Brain microvascular endothelial cell (primary cell): ENCODE results near the gene CISD3.
A peak's percentile ranks its signal among the peaks of the same experiment; 100 is the strongest.

Experiments
- DNase-seq: peaks from one replicate; pipeline ENCODE4 v3.0.0-alpha.2; 2020
- H3K27ac ChIP-seq: fragments of 250-450 bp; sonication (Bioruptor Pico); 2 replicates; pipeline ENCODE4 v1.5.1; 2020; ENCODE audit warnings: mild to moderate bottlenecking, moderate library complexity
- H3K27me3 ChIP-seq: fragments of 250-450 bp; sonication (Bioruptor Pico); replicated peaks from 2 replicates; pipeline ENCODE4 v1.5.1; 2020; ENCODE audit warnings: mild to moderate bottlenecking
- H3K36me3 ChIP-seq: fragments of 250-450 bp; sonication (Bioruptor Pico); replicated peaks from 2 replicates; pipeline ENCODE4 v1.5.1; 2020; ENCODE audit warnings: mild to moderate bottlenecking
- H3K4me3 ChIP-seq: 2 replicates; pipeline ENCODE4 v1.5.1; 2011; ENCODE audit warnings: low read depth, mild to moderate bottlenecking, control low read depth, low read length, moderate library complexity
- in situ Hi-C: cut with HindIII; loops from 2 replicates; pipeline ENCODE4 v1.10.0; 2017; ENCODE audit warnings: low sequenced_read_pairs, low pct_ligation_motif_present
- TF ChIP-seq, protein P1 (sequence below): IDR thresholded peaks from 2 replicates; pipeline ENCODE4 v1.5.1; 2011; ENCODE audit warnings: low read depth, mild to moderate bottlenecking, moderate library complexity, low read length, control low read depth, inconsistent platforms; ENCODE audit errors: missing control alignments

The CISD3 gene

DNA sequence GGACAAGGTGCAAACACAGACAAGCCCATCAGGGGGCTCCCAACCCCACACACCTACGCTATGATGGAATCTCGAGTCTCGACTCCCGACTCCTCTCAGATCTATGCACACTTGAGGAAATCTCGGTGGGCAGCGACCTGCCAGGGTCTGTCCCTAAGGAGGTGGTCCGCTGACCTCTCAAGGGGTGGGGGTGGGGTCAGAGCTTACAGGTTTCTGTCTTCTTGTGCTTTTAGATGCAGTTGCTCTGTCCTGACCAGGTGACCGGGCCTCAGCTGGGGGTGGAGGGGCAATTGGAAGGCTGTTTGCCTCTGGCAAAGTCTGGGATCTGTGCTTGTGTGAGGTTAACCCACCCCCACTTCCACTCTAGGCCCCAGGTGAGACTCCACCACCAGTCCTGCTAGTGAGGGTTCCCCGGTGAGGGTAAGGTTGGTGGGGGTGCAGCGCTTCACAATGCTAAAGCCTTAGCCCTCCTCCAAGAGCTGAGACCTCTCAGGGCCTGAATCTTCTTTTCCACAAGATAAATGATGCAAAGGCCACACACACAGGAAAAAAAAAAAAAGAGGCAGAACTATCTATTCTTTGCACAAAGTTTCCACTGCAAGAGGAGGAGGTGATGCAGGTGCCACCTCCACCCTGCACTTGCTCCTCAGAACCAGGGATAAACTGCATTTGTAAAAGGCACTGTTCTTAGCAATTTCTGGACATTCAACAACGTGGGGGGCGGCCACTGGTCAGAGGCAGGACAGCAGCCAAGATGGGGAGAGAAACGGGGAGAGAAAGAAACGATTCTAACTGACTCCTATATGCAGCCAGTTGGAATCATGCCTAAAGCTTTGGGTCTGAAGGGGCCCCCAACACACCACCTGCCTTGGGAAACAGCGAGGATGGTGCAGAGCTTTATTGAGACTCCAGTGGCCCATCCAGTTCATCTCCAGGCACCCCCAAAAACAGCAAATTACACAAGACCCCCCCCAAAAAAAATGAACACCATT, 4.1 kb downstream of the CISD3 start:
- in situ Hi-C loops = no loop called here
- Histone ChIP-seq H3K36me3 (peaks cover 43% of the 10 kb centered on the region), H3K4me3 (no peak overlapping the region), H3K27ac (no peak overlapping the region), H3K27me3 (no peaks in the 10 kb centered on the region)
- DNase-seq = no peak
- TF ChIP-seq, protein P1, sequence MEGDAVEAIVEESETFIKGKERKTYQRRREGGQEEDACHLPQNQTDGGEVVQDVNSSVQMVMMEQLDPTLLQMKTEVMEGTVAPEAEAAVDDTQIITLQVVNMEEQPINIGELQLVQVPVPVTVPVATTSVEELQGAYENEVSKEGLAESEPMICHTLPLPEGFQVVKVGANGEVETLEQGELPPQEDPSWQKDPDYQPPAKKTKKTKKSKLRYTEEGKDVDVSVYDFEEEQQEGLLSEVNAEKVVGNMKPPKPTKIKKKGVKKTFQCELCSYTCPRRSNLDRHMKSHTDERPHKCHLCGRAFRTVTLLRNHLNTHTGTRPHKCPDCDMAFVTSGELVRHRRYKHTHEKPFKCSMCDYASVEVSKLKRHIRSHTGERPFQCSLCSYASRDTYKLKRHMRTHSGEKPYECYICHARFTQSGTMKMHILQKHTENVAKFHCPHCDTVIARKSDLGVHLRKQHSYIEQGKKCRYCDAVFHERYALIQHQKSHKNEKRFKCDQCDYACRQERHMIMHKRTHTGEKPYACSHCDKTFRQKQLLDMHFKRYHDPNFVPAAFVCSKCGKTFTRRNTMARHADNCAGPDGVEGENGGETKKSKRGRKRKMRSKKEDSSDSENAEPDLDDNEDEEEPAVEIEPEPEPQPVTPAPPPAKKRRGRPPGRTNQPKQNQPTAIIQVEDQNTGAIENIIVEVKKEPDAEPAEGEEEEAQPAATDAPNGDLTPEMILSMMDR = peak; percentile 50

GRCh38 chr17:38735161-38735997, 5.2 kb downstream of the CISD3 start:
- no peak for DNase-seq
- in situ Hi-C loops = no loop called here
- H3K36me3 ChIP-seq = peaks cover 50% of the 10 kb centered on the region

DNA sequence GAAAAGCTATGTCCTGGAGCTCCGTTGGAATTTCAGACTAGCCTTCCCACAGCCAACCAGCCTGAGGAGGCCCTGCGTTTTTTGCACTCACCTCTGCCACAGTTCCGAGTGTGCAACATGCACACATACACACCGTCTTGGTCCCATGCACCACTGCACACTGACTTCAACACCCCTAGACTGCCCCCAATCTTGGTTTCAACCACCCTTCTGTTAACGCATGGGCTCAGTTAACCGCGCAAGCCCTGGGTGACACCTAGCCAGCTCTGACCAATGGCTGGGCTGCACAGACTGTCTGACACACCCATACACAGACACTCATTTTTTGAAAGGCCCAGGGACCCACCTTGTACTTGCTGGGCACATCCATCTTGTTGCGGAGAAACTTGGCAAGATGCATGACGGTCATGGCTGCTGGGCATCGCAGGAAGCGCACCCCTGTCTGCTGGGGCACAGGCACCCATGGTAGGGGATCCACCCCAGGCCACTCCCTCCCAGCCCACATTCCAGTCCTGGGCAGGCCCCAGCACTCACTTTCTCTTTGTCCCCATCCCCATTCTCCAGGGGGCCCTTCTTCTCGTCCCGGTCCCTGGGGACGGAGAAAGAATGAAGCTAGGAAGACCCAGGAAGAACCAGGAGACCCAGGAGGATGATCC, 8.0 kb downstream of the CISD3 start:
- Histone ChIP-seq H3K27ac (no peak overlapping the region), H3K4me3 (no peak overlapping the region), H3K27me3 (no peaks in the 10 kb centered on the region), H3K36me3 (peaks cover 50% of the 10 kb centered on the region)
- in situ Hi-C loops = no loop called here
- TF ChIP-seq, protein P1 = no peak
- DNase-seq = no peak

More at GRCh38 chr17:38735161-38735997, 5.2 kb downstream of the CISD3 start:
- Histone ChIP-seq H3K27ac (no peak overlapping the region), H3K27me3 (no peaks in the 10 kb centered on the region), H3K4me3 (no peak overlapping the region)
- TF ChIP-seq, protein P1 = peak; percentile 96

DNA sequence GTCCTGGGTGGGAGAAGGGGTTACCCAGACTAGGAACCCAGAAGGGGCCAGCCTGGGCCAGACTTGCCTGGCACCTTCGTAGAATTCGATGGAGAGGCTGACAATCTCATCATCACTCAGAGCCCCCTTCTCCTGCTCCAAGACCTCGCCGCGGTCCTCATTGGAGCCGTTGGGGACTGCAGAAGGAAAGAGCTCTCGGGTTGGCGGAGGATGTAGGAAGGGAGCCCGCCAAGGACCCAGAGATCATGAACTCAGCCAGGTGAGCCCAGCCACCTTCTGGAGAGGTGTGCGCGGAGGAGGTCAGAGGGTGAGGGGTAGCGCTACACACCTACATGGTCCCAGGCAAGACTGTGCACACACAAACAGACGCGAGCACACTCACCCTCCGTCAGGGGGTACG, 8.5 kb downstream of the CISD3 start:
- in situ Hi-C loops = no loop called here
- DNase-seq = no peak
- H3K27ac ChIP-seq = no peak overlapping the region
- H3K4me3 ChIP-seq = no peak overlapping the region
- H3K36me3 ChIP-seq = peaks cover 50% of the 10 kb centered on the region
- TF ChIP-seq, protein P1 = no peak
- no peaks in the 10 kb centered on the region for H3K27me3 ChIP-seq

- TF ChIP-seq, protein P1 = no peak
- Histone ChIP-seq H3K4me3 (no peak overlapping the region), H3K27ac (no peak overlapping the region), H3K36me3 (peaks cover 47% of the 10 kb centered on the region), H3K27me3 (no peaks in the 10 kb centered on the region)
- in situ Hi-C loops = no loop called here
- DNase-seq = no peak
These were observed 9.2 kb downstream of the CISD3 start for GRCh38 chr17:38739305-38739704.
